GM18861 (cell line): ENCODE results near the gene RRAD.
"Not testable (repeated sequence)": the region's sequence is repeated elsewhere in the genome, so short reads cannot be mapped to it uniquely, and the experiment has no call there.

Experiments used
- ATAC-seq: cut with Tn5 transposase; IDR thresholded peaks from one replicate; pipeline ENCODE4 v1.9.1; 2021; ENCODE audit not compliant: unreplicated experiment

The RRAD gene

GRCh38 chr16:66950971-66951790 lies 25.8 kb upstream of the RRAD start:
- no peak for ATAC-seq

- ATAC-seq, result no peak
These were observed 25.1 kb upstream of the RRAD start for GRCh38 chr16:66950437-66950836.

- no peak for ATAC-seq
These were observed 24.1 kb upstream of the RRAD start for GRCh38 chr16:66949472-66949871.

GRCh38 chr16:66948837-66949225 lies 23.5 kb upstream of the RRAD start:
- ATAC-seq, result no peak

GRCh38 chr16:66948134-66948836 lies 22.9 kb upstream of the RRAD start:
- ATAC-seq, result no peak

GRCh38 chr16:66947302-66948065 lies 22.1 kb upstream of the RRAD start:
- ATAC-seq, result peak; percentile 57

GRCh38 chr16:66946974-66947301 lies 21.6 kb upstream of the RRAD start:
- ATAC-seq, result no peak

GRCh38 chr16:66946541-66946940 lies 21.2 kb upstream of the RRAD start:
- ATAC-seq, result no peak

GRCh38 chr16:66945939-66946338 lies 20.6 kb upstream of the RRAD start:
- ATAC-seq, result no peak

- ATAC-seq, result not testable (repeated sequence)
These were observed 19.6 kb upstream of the RRAD start for GRCh38 chr16:66944971-66945370.

GRCh38 chr16:66944054-66944441 lies 18.7 kb upstream of the RRAD start:
- no peak for ATAC-seq

- ATAC-seq, result no peak
These were observed 18.2 kb upstream of the RRAD start for GRCh38 chr16:66943426-66944053.

- no peak for ATAC-seq
These were observed 17.6 kb upstream of the RRAD start for GRCh38 chr16:66942981-66943380.

- ATAC-seq, result no peak
These were observed 14.9 kb upstream of the RRAD start for GRCh38 chr16:66940236-66940635.

GRCh38 chr16:66939366-66939765 lies 14.0 kb upstream of the RRAD start:
- ATAC-seq, result no peak

GRCh38 chr16:66937725-66938337 lies 12.5 kb upstream of the RRAD start:
- no peak for ATAC-seq

- ATAC-seq, result no peak
These were observed 11.7 kb upstream of the RRAD start for GRCh38 chr16:66936889-66937554.

GRCh38 chr16:66936462-66936861 lies 11.1 kb upstream of the RRAD start:
- no peak for ATAC-seq

GRCh38 chr16:66935314-66936011 lies 10.1 kb upstream of the RRAD start, which contains the start of gene CES2:
Gene CES2, plus strand, starts transcription at chr16:66935516. Its CDS starts 120 bp downstream, at chr16:66935636.
- no peak for ATAC-seq

GRCh38 chr16:66934839-66935313 lies 9.5 kb upstream of the RRAD start:
- ATAC-seq, result not testable (repeated sequence)
